HepG2 (cell line): ENCODE measurements around the gene XPO1. TPM values are rescaled to one million over a fixed set of nuclear protein-coding genes. Genes with fewer than 3 reads are reported as not detected.

ENCODE experiments used
- FOXP1 ChIP-seq, 2 experiments: fragments of 450-650 bp in 1 of 2; IDR thresholded peaks; 2 replicates each; pipeline ENCODE4 v1.6.1; 2017 to 2018; ENCODE audit warnings: antibody characterized with exemption in 1 of 2
- NFRKB ChIP-seq: fragments of 450-650 bp; IDR thresholded peaks from 2 replicates; pipeline ENCODE4 v1.6.1; 2017
- PBX2 ChIP-seq: IDR thresholded peaks from 2 replicates; pipeline ENCODE4 v1.6.1; 2016; ENCODE audit warnings: control low read depth
- PPARG ChIP-seq: conservative IDR thresholded peaks from 2 replicates; pipeline ENCODE4 v1.6.1; 2016; ENCODE audit warnings: missing biosample characterization, missing genetic modification reagents
- SNAI1 ChIP-seq: sonication (generic); formaldehyde crosslinking; IDR thresholded peaks from 2 replicates; pipeline ENCODE4 v1.5.0; 2020; ENCODE audit warnings: mild to moderate bottlenecking, missing genetic modification reagents, borderline replicate concordance
- ZBTB33 ChIP-seq: sonication (generic); formaldehyde crosslinking; IDR thresholded peaks from 2 replicates; pipeline ENCODE4 v1.4.0; 2020; ENCODE audit warnings: missing genetic modification reagents
- ZFP36L1 ChIP-seq: sonication (generic); formaldehyde crosslinking; IDR thresholded peaks from 2 replicates; pipeline ENCODE4 v1.8.0; 2022; ENCODE audit warnings: mild to moderate bottlenecking, missing genetic modification reagents, moderate library complexity
- ZNF18 ChIP-seq: sonication (generic); formaldehyde crosslinking; IDR thresholded peaks from 2 replicates; pipeline ENCODE4 v1.8.0; 2022; ENCODE audit warnings: mild to moderate bottlenecking, missing genetic modification reagents; ENCODE audit not compliant: insufficient replicate concordance
- ZNF564 ChIP-seq: sonication (generic); formaldehyde crosslinking; IDR thresholded peaks from 2 replicates; pipeline ENCODE4 v1.8.1; 2023; ENCODE audit warnings: mild to moderate bottlenecking, missing genetic modification reagents
- ZNF619 ChIP-seq: sonication (generic); formaldehyde crosslinking; IDR thresholded peaks from 2 replicates; pipeline ENCODE4 v1.4.0; 2020; ENCODE audit warnings: mild to moderate bottlenecking, missing genetic modification reagents
- polyA plus RNA-seq, 8 experiments: library from polyadenylated mRNA; depleted of rRNA in 3 of 8; stranded (reverse) in 7 of 8; unstranded in 1 of 8; fragments of >200 nt; fragmentation: Illumina TruSeq in 4 of 8; extraction: Trizol in 4 of 8; gene quantifications; 2 replicates each; pipeline versions ENCODE4 v1.2.1 to v1.2.3, GENCODE V29; 2011 to 2016; ENCODE audit warnings: low read depth in 4 of 8, missing spikeins in 1 of 8, mixed read lengths in 1 of 8; ENCODE audit not compliant: insufficient read depth in 1 of 8
- total RNA-seq, 5 experiments: library from RNA; depleted of rRNA; stranded (reverse); fragments of >200 nt; fragmentation: Illumina TruSeq; extraction: Trizol; gene quantifications; 2 replicates each; pipeline ENCODE4 v1.2.3, GENCODE V29; 2016; ENCODE audit warnings: low read depth in 1 of 5
- TF ChIP-seq, protein P1 (sequence below): sonication (generic); formaldehyde crosslinking; IDR thresholded peaks from 2 replicates; pipeline ENCODE4 v1.5.1; 2020; ENCODE audit warnings: mild to moderate bottlenecking, missing genetic modification reagents, moderate library complexity
- TF ChIP-seq, protein P2 (sequence below): sonication (generic); formaldehyde crosslinking; IDR thresholded peaks from 2 replicates; pipeline ENCODE4 v1.8.0; 2022; ENCODE audit warnings: mild to moderate bottlenecking, missing genetic modification reagents, borderline replicate concordance
- TF ChIP-seq, protein P3 (sequence below): sonication (generic); formaldehyde crosslinking; IDR thresholded peaks from 2 replicates; pipeline ENCODE4 v1.4.0; 2020; ENCODE audit warnings: missing genetic modification reagents
- TF ChIP-seq, protein P4 (sequence below): IDR thresholded peaks from 2 replicates; pipeline ENCODE4 v1.6.1; 2016; ENCODE audit warnings: low read depth, borderline replicate concordance

Gene XPO1
- total and polyA plus RNA-seq, 2 of the 13 experiments (the other 11 are each of a cell fraction or from before 2014, with no cell fraction given), result 67.4 to 212 TPM

GRCh38 chr2:61470122-61470951 lies 67.8 kb downstream of the XPO1 start (continued):
- TF ChIP-seq ZNF18 (CRISPR knock-in tag), result peak; percentile 49
- no peak for TF ChIP-seq PPARG (CRISPR knock-in tag)
- TF ChIP-seq ZBTB33 (CRISPR knock-in tag), result no peak
- no peak for TF ChIP-seq PBX2 (CRISPR knock-in tag)
- TF ChIP-seq ZNF564 (CRISPR knock-in tag), result no peak
- TF ChIP-seq, protein P1, sequence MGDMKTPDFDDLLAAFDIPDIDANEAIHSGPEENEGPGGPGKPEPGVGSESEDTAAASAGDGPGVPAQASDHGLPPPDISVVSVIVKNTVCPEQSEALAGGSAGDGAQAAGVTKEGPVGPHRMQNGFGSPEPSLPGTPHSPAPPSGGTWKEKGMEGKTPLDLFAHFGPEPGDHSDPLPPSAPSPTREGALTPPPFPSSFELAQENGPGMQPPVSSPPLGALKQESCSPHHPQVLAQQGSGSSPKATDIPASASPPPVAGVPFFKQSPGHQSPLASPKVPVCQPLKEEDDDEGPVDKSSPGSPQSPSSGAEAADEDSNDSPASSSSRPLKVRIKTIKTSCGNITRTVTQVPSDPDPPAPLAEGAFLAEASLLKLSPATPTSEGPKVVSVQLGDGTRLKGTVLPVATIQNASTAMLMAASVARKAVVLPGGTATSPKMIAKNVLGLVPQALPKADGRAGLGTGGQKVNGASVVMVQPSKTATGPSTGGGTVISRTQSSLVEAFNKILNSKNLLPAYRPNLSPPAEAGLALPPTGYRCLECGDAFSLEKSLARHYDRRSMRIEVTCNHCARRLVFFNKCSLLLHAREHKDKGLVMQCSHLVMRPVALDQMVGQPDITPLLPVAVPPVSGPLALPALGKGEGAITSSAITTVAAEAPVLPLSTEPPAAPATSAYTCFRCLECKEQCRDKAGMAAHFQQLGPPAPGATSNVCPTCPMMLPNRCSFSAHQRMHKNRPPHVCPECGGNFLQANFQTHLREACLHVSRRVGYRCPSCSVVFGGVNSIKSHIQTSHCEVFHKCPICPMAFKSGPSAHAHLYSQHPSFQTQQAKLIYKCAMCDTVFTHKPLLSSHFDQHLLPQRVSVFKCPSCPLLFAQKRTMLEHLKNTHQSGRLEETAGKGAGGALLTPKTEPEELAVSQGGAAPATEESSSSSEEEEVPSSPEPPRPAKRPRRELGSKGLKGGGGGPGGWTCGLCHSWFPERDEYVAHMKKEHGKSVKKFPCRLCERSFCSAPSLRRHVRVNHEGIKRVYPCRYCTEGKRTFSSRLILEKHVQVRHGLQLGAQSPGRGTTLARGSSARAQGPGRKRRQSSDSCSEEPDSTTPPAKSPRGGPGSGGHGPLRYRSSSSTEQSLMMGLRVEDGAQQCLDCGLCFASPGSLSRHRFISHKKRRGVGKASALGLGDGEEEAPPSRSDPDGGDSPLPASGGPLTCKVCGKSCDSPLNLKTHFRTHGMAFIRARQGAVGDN, result peak; percentile 22
- TF ChIP-seq FOXP1 (IDR thresholded peaks at IDR 0.05), result no peak
- no peak for TF ChIP-seq FOXP1 (CRISPR knock-in tag; IDR thresholded peaks at IDR 0.05)
- no peak for TF ChIP-seq SNAI1
- TF ChIP-seq, protein P2, sequence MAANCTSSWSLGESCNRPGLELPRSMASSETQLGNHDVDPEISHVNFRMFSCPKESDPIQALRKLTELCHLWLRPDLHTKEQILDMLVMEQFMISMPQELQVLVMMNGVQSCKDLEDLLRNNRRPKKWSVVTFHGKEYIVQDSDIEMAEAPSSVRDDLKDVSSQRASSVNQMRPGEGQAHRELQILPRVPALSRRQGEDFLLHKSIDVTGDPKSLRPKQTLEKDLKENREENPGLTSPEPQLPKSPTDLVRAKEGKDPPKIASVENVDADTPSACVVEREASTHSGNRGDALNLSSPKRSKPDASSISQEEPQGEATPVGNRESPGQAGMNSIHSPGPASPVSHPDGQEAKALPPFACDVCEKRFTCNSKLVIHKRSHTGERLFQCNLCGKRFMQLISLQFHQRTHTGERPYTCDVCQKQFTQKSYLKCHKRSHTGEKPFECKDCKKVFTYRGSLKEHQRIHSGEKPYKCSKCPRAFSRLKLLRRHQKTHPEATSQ (CRISPR knock-in tag), result no peak
- TF ChIP-seq ZNF619 (CRISPR knock-in tag), result no peak
- TF ChIP-seq, protein P3, sequence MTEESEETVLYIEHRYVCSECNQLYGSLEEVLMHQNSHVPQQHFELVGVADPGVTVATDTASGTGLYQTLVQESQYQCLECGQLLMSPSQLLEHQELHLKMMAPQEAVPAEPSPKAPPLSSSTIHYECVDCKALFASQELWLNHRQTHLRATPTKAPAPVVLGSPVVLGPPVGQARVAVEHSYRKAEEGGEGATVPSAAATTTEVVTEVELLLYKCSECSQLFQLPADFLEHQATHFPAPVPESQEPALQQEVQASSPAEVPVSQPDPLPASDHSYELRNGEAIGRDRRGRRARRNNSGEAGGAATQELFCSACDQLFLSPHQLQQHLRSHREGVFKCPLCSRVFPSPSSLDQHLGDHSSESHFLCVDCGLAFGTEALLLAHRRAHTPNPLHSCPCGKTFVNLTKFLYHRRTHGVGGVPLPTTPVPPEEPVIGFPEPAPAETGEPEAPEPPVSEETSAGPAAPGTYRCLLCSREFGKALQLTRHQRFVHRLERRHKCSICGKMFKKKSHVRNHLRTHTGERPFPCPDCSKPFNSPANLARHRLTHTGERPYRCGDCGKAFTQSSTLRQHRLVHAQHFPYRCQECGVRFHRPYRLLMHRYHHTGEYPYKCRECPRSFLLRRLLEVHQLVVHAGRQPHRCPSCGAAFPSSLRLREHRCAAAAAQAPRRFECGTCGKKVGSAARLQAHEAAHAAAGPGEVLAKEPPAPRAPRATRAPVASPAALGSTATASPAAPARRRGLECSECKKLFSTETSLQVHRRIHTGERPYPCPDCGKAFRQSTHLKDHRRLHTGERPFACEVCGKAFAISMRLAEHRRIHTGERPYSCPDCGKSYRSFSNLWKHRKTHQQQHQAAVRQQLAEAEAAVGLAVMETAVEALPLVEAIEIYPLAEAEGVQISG (CRISPR knock-in tag), result peak; percentile 48; the same call in 1 of the 2 replicates
- TF ChIP-seq, protein P4, sequence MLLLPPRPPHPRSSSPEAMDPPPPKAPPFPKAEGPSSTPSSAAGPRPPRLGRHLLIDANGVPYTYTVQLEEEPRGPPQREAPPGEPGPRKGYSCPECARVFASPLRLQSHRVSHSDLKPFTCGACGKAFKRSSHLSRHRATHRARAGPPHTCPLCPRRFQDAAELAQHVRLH (CRISPR knock-in tag), result peak; percentile 49; the same call in 1 of the 2 replicates
- no peak for TF ChIP-seq NFRKB
- TF ChIP-seq ZFP36L1 (CRISPR knock-in tag), result no peak
